GM23248 (cell line): ENCODE measurements around the gene NXF1. TPM values are rescaled to one million over a fixed set of nuclear protein-coding genes. Genes with fewer than 3 reads are reported as not detected.
A peak's percentile ranks its signal among the peaks of the same experiment; 100 is the strongest.
"Not testable (repeated sequence)": the region's sequence is repeated elsewhere in the genome, so short reads cannot be mapped to it uniquely, and the experiment has no call there.

Source experiments
- DNase-seq: peaks from one replicate; pipeline ENCODE4 v3.0.0-alpha.2; 2015
- H2AFZ ChIP-seq: fragments of 200-600 bp; sonication (generic); 2 replicates; pipeline ENCODE4 v1.6.1; 2016; ENCODE audit warnings: antibody characterized with exemption
- H3F3A ChIP-seq: fragments of 200-600 bp; sonication (generic); 2 replicates; pipeline ENCODE4 v1.6.1; 2016; ENCODE audit warnings: mild to moderate bottlenecking, antibody characterized with exemption, mixed run types; ENCODE audit not compliant: insufficient read depth
- H3K27ac ChIP-seq: fragments of 200-600 bp; sonication (generic); 2 replicates; pipeline ENCODE4 v1.5.1; 2016; ENCODE audit warnings: mild to moderate bottlenecking
- H3K27me3 ChIP-seq: fragments of 200-600 bp; sonication (generic); replicated peaks from 2 replicates; pipeline ENCODE4 v1.6.1; 2016; ENCODE audit warnings: mild to moderate bottlenecking; ENCODE audit not compliant: insufficient read depth
- H3K36me3 ChIP-seq: fragments of 200-600 bp; sonication (generic); 2 replicates; pipeline ENCODE4 v1.6.1; 2016; ENCODE audit warnings: low read depth, mild to moderate bottlenecking
- H3K4me1 ChIP-seq: fragments of 200-600 bp; sonication (generic); 2 replicates; pipeline ENCODE4 v1.6.1; 2016; ENCODE audit warnings: mild to moderate bottlenecking; ENCODE audit not compliant: insufficient read depth
- H3K4me2 ChIP-seq: fragments of 200-600 bp; sonication (generic); one replicate; pipeline ENCODE4 v1.6.1; 2016; ENCODE audit warnings: mild to moderate bottlenecking; ENCODE audit not compliant: unreplicated experiment
- H3K4me3 ChIP-seq: fragments of 200-600 bp; sonication (generic); 2 replicates; pipeline ENCODE4 v1.5.1; 2016; ENCODE audit warnings: mild to moderate bottlenecking
- H3K79me2 ChIP-seq: fragments of 200-600 bp; sonication (generic); 2 replicates; pipeline ENCODE4 v1.6.1; 2016; ENCODE audit warnings: mild to moderate bottlenecking; ENCODE audit not compliant: insufficient read depth
- H3K9ac ChIP-seq: fragments of 200-600 bp; sonication (generic); 2 replicates; pipeline ENCODE4 v1.6.1; 2016; ENCODE audit warnings: mild to moderate bottlenecking
- H3K9me2 ChIP-seq: fragments of 200-600 bp; sonication (generic); 2 replicates; pipeline ENCODE4 v1.6.1; 2016; ENCODE audit warnings: mixed run types, mild to moderate bottlenecking, moderate library complexity; ENCODE audit not compliant: insufficient read depth
- H3K9me3 ChIP-seq: fragments of 200-600 bp; sonication (generic); one replicate; pipeline ENCODE4 v1.6.1; 2017; ENCODE audit warnings: low read depth
- H4K20me1 ChIP-seq: fragments of 200-600 bp; sonication (generic); 2 replicates; pipeline ENCODE4 v1.6.0; 2016; ENCODE audit not compliant: insufficient read depth
- EZH2 ChIP-seq: fragments of 200-600 bp; sonication (generic); IDR thresholded peaks from 2 replicates; pipeline ENCODE4 v1.6.1; 2018; ENCODE audit warnings: antibody characterized with exemption, mild to moderate bottlenecking; ENCODE audit not compliant: insufficient read depth, poor library complexity, severe bottlenecking
- EZH2phosphoT487 ChIP-seq: fragments of 200-600 bp; sonication (generic); IDR thresholded peaks from 2 replicates; pipeline ENCODE4 v1.6.1; 2018; ENCODE audit warnings: antibody characterized with exemption, moderate library complexity, mild to moderate bottlenecking, low read depth; ENCODE audit not compliant: insufficient read depth
- WGBS, 2 experiments: methylation state at CpG; one replicate each; pipeline ENCODE4 v1.1.6; 2015 to 2017; ENCODE audit warnings: low lambda C conversion rate in 2 of 2, low coverage in 1 of 2; ENCODE audit errors: missing lambda C conversion rate in 2 of 2; 5-methylcytosine and 5-hydroxymethylcytosine counted together
- in situ Hi-C: fragments of 300-500 bp; cut with MboI; formaldehyde crosslinking; loops from 2 replicates; pipeline ENCODE4 v1.15.0; 2020
- microRNA-seq: library from miRNA; unstranded; fragments of <30 nt; microRNA quantifications from one replicate; pipeline ENCODE4, GENCODE V29; 2016; ENCODE audit warnings: borderline number of aligned reads
- polyA plus RNA-seq: library from polyadenylated mRNA; unstranded; fragments of >200 nt; fragmentation: Nextera tagmentation; extraction: Ambion mirVana; gene quantifications from 2 replicates; pipeline ENCODE4 v1.2.1, GENCODE V29; 2016
- small RNA-seq: library from RNA; depleted of rRNA; stranded (forward); fragments of <200 nt; gene quantifications from one replicate; pipeline ENCODE3, GENCODE V24; 2014; ENCODE audit warnings: low read depth, low replicate concordance
- total RNA-seq: library from RNA; depleted of rRNA; stranded (reverse); fragments of >200 nt; shearing (Covaris generic); gene quantifications from 2 replicates; pipeline ENCODE4 v1.2.3, GENCODE V29; 2014; rRNA removed

NXF1 gene
- total and polyA plus RNA-seq, 2 experiments from 2014 or later: 32.0 to 53.3 TPM

DNA sequence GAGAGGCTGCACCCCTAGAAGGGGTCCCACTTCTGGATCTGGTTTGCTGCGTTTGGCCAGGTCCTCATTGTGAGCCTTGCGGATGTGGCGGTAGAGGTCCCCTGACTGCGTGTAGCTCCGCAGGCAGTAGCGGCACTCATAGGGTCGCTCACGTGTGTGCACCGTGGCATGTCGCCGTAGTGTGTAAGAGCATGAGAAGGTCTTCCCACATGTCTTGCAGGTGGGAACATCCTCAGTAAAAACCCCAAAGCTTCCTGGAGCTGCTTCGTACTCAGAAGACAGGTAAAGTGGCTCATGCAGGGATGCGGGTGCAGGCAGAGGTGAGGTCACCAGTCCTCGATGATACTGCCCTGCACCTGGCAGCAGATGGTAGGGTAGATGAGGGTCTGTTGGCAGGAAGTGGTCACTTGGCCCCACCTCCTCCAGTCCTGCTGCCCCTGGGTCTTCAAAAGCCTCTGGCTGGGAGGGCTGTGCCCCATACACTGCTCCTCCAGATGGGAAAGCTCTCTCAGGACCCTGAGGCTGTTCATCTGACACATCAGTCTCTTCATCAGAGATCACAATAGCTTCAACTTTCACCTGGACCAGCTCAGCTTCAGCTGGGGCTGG is 53.0 kb downstream of the NXF1 start:
- peaks cover 40% of the 10 kb centered on the region for H3K79me2 ChIP-seq
- H3K4me1 ChIP-seq: no peaks in the 10 kb centered on the region
- H3K27me3 ChIP-seq: no peaks in the 10 kb centered on the region
- no peak overlapping the region for H3K9ac ChIP-seq
- H3K27ac ChIP-seq: no peak overlapping the region
- TF ChIP-seq EZH2: no peak
- H3K36me3 ChIP-seq: no peaks in the 10 kb centered on the region
- H3K4me2 ChIP-seq: no peak overlapping the region
- no peak for DNase-seq
- no peaks in the 10 kb centered on the region for H3K9me2 ChIP-seq
- 90 to 91% methylated on average over 14 of the region's 14 CpGs for WGBS, 2 experiments
- in situ Hi-C loops: no loop called here
- no peak overlapping the region for H2AFZ ChIP-seq
- no peaks in the 10 kb centered on the region for H4K20me1 ChIP-seq
- no peak overlapping the region for H3K4me3 ChIP-seq
- no peaks in the 10 kb centered on the region for H3K9me3 ChIP-seq
- H3F3A ChIP-seq: peaks cover 5% of the 10 kb centered on the region; the same call in 1 of the 2 replicates

DNA sequence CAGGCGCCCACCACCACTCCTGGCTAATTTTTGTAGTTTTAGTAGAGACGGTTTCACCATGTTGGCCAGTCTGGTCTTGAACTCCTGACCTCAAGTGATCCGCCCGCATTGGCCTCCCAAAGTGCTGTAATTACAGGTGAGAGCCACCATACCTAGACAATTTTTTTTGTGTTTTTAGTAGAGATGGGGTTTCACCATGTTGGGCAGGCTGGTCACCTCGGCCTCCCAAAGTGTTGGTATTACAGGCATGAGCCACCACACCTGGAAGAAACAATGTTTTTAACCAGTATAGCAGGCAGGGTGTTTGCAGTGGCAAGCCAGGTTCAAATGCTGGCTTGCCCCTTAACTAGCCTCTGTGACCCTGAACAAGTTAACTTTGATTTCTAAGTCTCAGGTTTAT is 55.3 kb downstream of the NXF1 start:
- H4K20me1 ChIP-seq, in situ Hi-C loops, DNase-seq, H3K27me3 ChIP-seq, H3K27ac ChIP-seq, H3K9ac ChIP-seq, H3K9me3 ChIP-seq, H2AFZ ChIP-seq, H3F3A ChIP-seq, H3K4me1 ChIP-seq, H3K9me2 ChIP-seq, H3K4me2 ChIP-seq, H3K36me3 ChIP-seq, H3K4me3 ChIP-seq: not testable (repeated sequence)
- peaks cover 40% of the 10 kb centered on the region for H3K79me2 ChIP-seq
- 95 to 98% methylated on average over 5 of the region's 5 CpGs for WGBS, 2 experiments

GRCh38 chr11:62747475-62748160 is 57.6 kb downstream of the NXF1 start:
- 82 to 87% methylated on average over 9 of the region's 9 CpGs for WGBS, 2 experiments
- H3K27ac ChIP-seq: no peak overlapping the region
- H3K79me2 ChIP-seq: peaks cover 31% of the 10 kb centered on the region
- no peaks in the 10 kb centered on the region for H3K9me2 ChIP-seq
- in situ Hi-C loops: no loop called here
- no peak overlapping the region for H3K9ac ChIP-seq
- no peaks in the 10 kb centered on the region for H3K36me3 ChIP-seq
- H3K4me2 ChIP-seq: no peak overlapping the region
- DNase-seq: no peak
- H3K9me3 ChIP-seq: no peaks in the 10 kb centered on the region
- H3K4me3 ChIP-seq: no peak overlapping the region
- H2AFZ ChIP-seq: no peak overlapping the region
- no peaks in the 10 kb centered on the region for H3K27me3 ChIP-seq
- no peak for TF ChIP-seq EZH2
- TF ChIP-seq EZH2phosphoT487: no peak
- H3F3A ChIP-seq: peaks cover 5% of the 10 kb centered on the region; the same call in 1 of the 2 replicates
- H4K20me1 ChIP-seq: no peaks in the 10 kb centered on the region
- no peaks in the 10 kb centered on the region for H3K4me1 ChIP-seq

Small RNA genes lying within 50 kb of the gene (microRNA-seq; reads per million reads assigned to microRNA genes)
- 1.5 reads per million for gene MIR6514
- not detected for gene MIR6748

Small RNA genes lying within 50 kb of the gene (small RNA-seq; reads per million reads assigned to genes)
- gene MIR6514 (not detected), gene RF00099 (not detected), gene RNU6-118P (not detected), gene SNORD22 (not detected), gene SNORD26 (not detected), gene SNORD27 (not detected), gene SNORD28 (not detected), gene SNORD30 (25.0 reads per million, percentile 90 among the genes with 10 or more reads in this experiment)

Other genes with a start within 250 kb of the NXF1 start
- gene EEF1G, start 231.5 kb downstream of the NXF1 start, total RNA-seq: 1,322 and 1,677 TPM in 2 replicates
- gene EEF1G, start 231.5 kb downstream of the NXF1 start, polyA plus RNA-seq: 533 and 544 TPM in 2 replicates
- gene TUT1, start 213.9 kb downstream of the NXF1 start, total RNA-seq: 6.1 and 7.7 TPM in 2 replicates
- gene TUT1, start 213.9 kb downstream of the NXF1 start, polyA plus RNA-seq: 11.1 and 12.1 TPM in 2 replicates
- gene MTA2, start 203.6 kb downstream of the NXF1 start, total RNA-seq: 98.8 and 114 TPM in 2 replicates
- gene MTA2, start 203.6 kb downstream of the NXF1 start, polyA plus RNA-seq: 26.3 and 28.9 TPM in 2 replicates
- gene EML3, start 192.7 kb downstream of the NXF1 start, total RNA-seq: 43.4 and 47.2 TPM in 2 replicates
- gene EML3, start 192.7 kb downstream of the NXF1 start, polyA plus RNA-seq: 32.8 and 34.8 TPM in 2 replicates
- gene ROM1, start 192.2 kb downstream of the NXF1 start, total RNA-seq: 3.4 and 6.5 TPM in 2 replicates
- gene ROM1, start 192.2 kb downstream of the NXF1 start, polyA plus RNA-seq: 5.4 and 8.8 TPM in 2 replicates
- 32.1 and 35.6 TPM in 2 replicates for gene B3GAT3, start 183.5 kb downstream of the NXF1 start, total RNA-seq
- 44.2 and 46.7 TPM in 2 replicates for gene B3GAT3, start 183.5 kb downstream of the NXF1 start, polyA plus RNA-seq
- gene GANAB, start 158.8 kb downstream of the NXF1 start, total RNA-seq: 307 and 312 TPM in 2 replicates
- 224 and 225 TPM in 2 replicates for gene GANAB, start 158.8 kb downstream of the NXF1 start, polyA plus RNA-seq
- gene INTS5, start 152.1 kb downstream of the NXF1 start, total RNA-seq: 26.4 and 30.4 TPM in 2 replicates
- gene INTS5, start 152.1 kb downstream of the NXF1 start, polyA plus RNA-seq: 17.1 and 18.9 TPM in 2 replicates
- gene C11orf98, start 140.2 kb downstream of the NXF1 start, total RNA-seq: 16.6 and 24.2 TPM in 2 replicates
- 76.8 and 77.9 TPM in 2 replicates for gene C11orf98, start 140.2 kb downstream of the NXF1 start, polyA plus RNA-seq
- gene CSKMT, start 140.1 kb downstream of the NXF1 start, total RNA-seq: 5.4 and 6.1 TPM in 2 replicates
- 2.9 and 3.6 TPM in 2 replicates for gene CSKMT, start 140.1 kb downstream of the NXF1 start, polyA plus RNA-seq
- 2.3 and 5.9 TPM in 2 replicates for gene UQCC3, start 133.8 kb downstream of the NXF1 start, total RNA-seq
- 14.5 and 15.1 TPM in 2 replicates for gene UQCC3, start 133.8 kb downstream of the NXF1 start, polyA plus RNA-seq
- 5.8 and 12.6 TPM in 2 replicates for gene LBHD1, start 133.2 kb downstream of the NXF1 start, total RNA-seq
- 3.6 and 4.3 TPM in 2 replicates for gene LBHD1, start 133.2 kb downstream of the NXF1 start, polyA plus RNA-seq
- gene UBXN1, start 126.4 kb downstream of the NXF1 start, total RNA-seq: 131 and 135 TPM in 2 replicates
- gene UBXN1, start 126.4 kb downstream of the NXF1 start, polyA plus RNA-seq: 84.0 and 85.3 TPM in 2 replicates
- 6.9 and 12.3 TPM in 2 replicates for gene LRRN4CL, start 115.9 kb downstream of the NXF1 start, total RNA-seq
- 2.1 and 2.3 TPM in 2 replicates for gene LRRN4CL, start 115.9 kb downstream of the NXF1 start, polyA plus RNA-seq
- gene BSCL2, start 98.0 kb downstream of the NXF1 start, total RNA-seq: 51.0 and 63.5 TPM in 2 replicates
- gene BSCL2, start 98.0 kb downstream of the NXF1 start, polyA plus RNA-seq: 74.5 and 79.0 TPM in 2 replicates
- not detected in 2 replicates for gene GNG3, start 97.8 kb downstream of the NXF1 start, total RNA-seq
- gene GNG3, start 97.8 kb downstream of the NXF1 start, polyA plus RNA-seq: 0.29 TPM in 1 of 2 replicates, not detected in the other
- 2.9 and 5.0 TPM in 2 replicates for gene HNRNPUL2, start 78.0 kb downstream of the NXF1 start, total RNA-seq
- gene HNRNPUL2, start 78.0 kb downstream of the NXF1 start, polyA plus RNA-seq: 2.1 and 3.1 TPM in 2 replicates
- 28.9 and 54.6 TPM in 2 replicates for gene TTC9C, start 77.0 kb downstream of the NXF1 start, total RNA-seq
- gene TTC9C, start 77.0 kb downstream of the NXF1 start, polyA plus RNA-seq: 40.1 and 46.6 TPM in 2 replicates
- 6.6 and 8.0 TPM in 2 replicates for gene ZBTB3, start 51.3 kb downstream of the NXF1 start, total RNA-seq
- gene ZBTB3, start 51.3 kb downstream of the NXF1 start, polyA plus RNA-seq: 4.9 and 5.5 TPM in 2 replicates
- gene POLR2G, start 43.9 kb downstream of the NXF1 start, total RNA-seq: 61.2 and 73.3 TPM in 2 replicates
- 154 and 156 TPM in 2 replicates for gene POLR2G, start 43.9 kb downstream of the NXF1 start, polyA plus RNA-seq
- gene TAF6L, start 34.0 kb downstream of the NXF1 start, total RNA-seq: 11.6 and 22.5 TPM in 2 replicates
- 8.2 and 9.1 TPM in 2 replicates for gene TAF6L, start 34.0 kb downstream of the NXF1 start, polyA plus RNA-seq
- gene TMEM179B, start 18.0 kb downstream of the NXF1 start, total RNA-seq: 73.3 and 151 TPM in 2 replicates
- gene TMEM179B, start 18.0 kb downstream of the NXF1 start, polyA plus RNA-seq: 140 and 150 TPM in 2 replicates
- 32.0 and 33.4 TPM in 2 replicates for gene TMEM223, start 13.4 kb downstream of the NXF1 start, total RNA-seq
- 31.4 and 34.2 TPM in 2 replicates for gene TMEM223, start 13.4 kb downstream of the NXF1 start, polyA plus RNA-seq
- gene STX5, start 26.6 kb upstream of the NXF1 start, total RNA-seq: 43.9 and 45.7 TPM in 2 replicates
- 32.0 and 34.0 TPM in 2 replicates for gene STX5, start 26.6 kb upstream of the NXF1 start, polyA plus RNA-seq
- gene TEX54, start 27.4 kb upstream of the NXF1 start, total RNA-seq: not detected in 2 replicates
- 0.44 TPM in 1 of 2 replicates, not detected in the other for gene TEX54, start 27.4 kb upstream of the NXF1 start, polyA plus RNA-seq
- gene WDR74, start 34.1 kb upstream of the NXF1 start, total RNA-seq: 41.4 and 50.4 TPM in 2 replicates
- gene WDR74, start 34.1 kb upstream of the NXF1 start, polyA plus RNA-seq: 33.6 and 34.3 TPM in 2 replicates
- 290 and 301 TPM in 2 replicates for gene SLC3A2, start 75.5 kb upstream of the NXF1 start, total RNA-seq
- 310 and 319 TPM in 2 replicates for gene SLC3A2, start 75.5 kb upstream of the NXF1 start, polyA plus RNA-seq
- gene CHRM1, start 115.9 kb upstream of the NXF1 start, total RNA-seq: not detected in 2 replicates
- gene CHRM1, start 115.9 kb upstream of the NXF1 start, polyA plus RNA-seq: not detected in 2 replicates
- not detected in 2 replicates for gene SLC22A6, start 179.5 kb upstream of the NXF1 start, total RNA-seq
- not detected in 2 replicates for gene SLC22A6, start 179.5 kb upstream of the NXF1 start, polyA plus RNA-seq
- not detected in 2 replicates for gene SLC22A8, start 210.4 kb upstream of the NXF1 start, total RNA-seq
- not detected in 2 replicates for gene SLC22A8, start 210.4 kb upstream of the NXF1 start, polyA plus RNA-seq